ES-I3 (cell line): ENCODE results near the gene RAB6B.

ENCODE experiments used
- H3K36me3 ChIP-seq: 2 replicates; pipeline ENCODE4 v1.6.1; 2013; ENCODE audit warnings: mild to moderate bottlenecking, low read length, control low read depth, moderate library complexity; ENCODE audit not compliant: insufficient read depth
- H3K4me1 ChIP-seq: 2 replicates; pipeline ENCODE4 v1.6.1; 2013; ENCODE audit warnings: mild to moderate bottlenecking, control low read depth, low read length; ENCODE audit not compliant: insufficient read depth
- H3K9ac ChIP-seq: 2 replicates; pipeline ENCODE4 v1.6.1; 2013; ENCODE audit warnings: low read depth, mild to moderate bottlenecking, low read length, moderate library complexity
- H3K9me3 ChIP-seq: 2 replicates; pipeline ENCODE4 v1.6.1; 2013; ENCODE audit warnings: mild to moderate bottlenecking, low read length, moderate library complexity; ENCODE audit not compliant: control insufficient read depth, insufficient read depth

The RAB6B gene

GRCh38 chr3:133775835-133776234 lies 119.8 kb downstream of the RAB6B start:
- Histone ChIP-seq H3K9me3 (no peaks in the 10 kb centered on the region), H3K4me1 (no peaks in the 10 kb centered on the region), H3K36me3 (no peaks in the 10 kb centered on the region), H3K9ac (no peak overlapping the region)

GRCh38 chr3:133775309-133775708 lies 120.4 kb downstream of the RAB6B start:
- no peaks in the 10 kb centered on the region for H3K36me3 ChIP-seq
- no peaks in the 10 kb centered on the region for H3K9me3 ChIP-seq
- no peak overlapping the region for H3K9ac ChIP-seq

More at GRCh38 chr3:133775309-133775708, 120.4 kb downstream of the RAB6B start:
- no peaks in the 10 kb centered on the region for H3K4me1 ChIP-seq
